GM15510 (cell line): ENCODE measurements around the gene BRI3BP.

ENCODE experiments used
- POLR2A ChIP-seq: IDR thresholded peaks from 3 replicates; pipeline ENCODE4 v1.6.1; 2011; ENCODE audit warnings: borderline replicate concordance; ENCODE audit not compliant: insufficient read length; ENCODE audit errors: extremely low read depth

The BRI3BP gene

GRCh38 chr12:125068391-125068790, 74.9 kb downstream of the BRI3BP start:
- no peak for TF ChIP-seq POLR2A

- TF ChIP-seq POLR2A: no peak
These were observed 76.2 kb downstream of the BRI3BP start for GRCh38 chr12:125069616-125070015.

DNA sequence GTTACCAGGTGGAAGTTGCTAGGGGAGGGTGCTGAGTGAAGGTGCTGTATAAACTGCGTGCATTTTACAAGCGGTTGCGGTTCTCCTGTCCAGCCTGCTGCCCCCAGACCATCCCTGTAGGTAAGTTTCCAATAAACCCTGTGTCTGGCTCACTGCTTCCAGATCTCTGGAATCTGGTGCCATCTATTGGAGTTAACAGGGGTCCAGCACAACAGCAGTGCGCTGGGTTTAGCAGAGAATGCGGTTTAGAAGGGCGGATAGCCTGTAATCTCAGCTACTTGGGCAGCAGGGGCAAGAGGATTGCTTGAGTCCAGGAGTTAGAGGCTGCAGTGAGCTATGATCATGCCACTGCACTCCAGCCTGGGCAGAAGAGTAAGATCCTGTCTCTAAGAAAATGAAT, 76.7 kb downstream of the BRI3BP start:
- TF ChIP-seq POLR2A: no peak

GRCh38 chr12:125070661-125071390, 77.4 kb downstream of the BRI3BP start:
- no peak for TF ChIP-seq POLR2A

GRCh38 chr12:125071456-125071855, 78.0 kb downstream of the BRI3BP start:
- TF ChIP-seq POLR2A: no peak

DNA sequence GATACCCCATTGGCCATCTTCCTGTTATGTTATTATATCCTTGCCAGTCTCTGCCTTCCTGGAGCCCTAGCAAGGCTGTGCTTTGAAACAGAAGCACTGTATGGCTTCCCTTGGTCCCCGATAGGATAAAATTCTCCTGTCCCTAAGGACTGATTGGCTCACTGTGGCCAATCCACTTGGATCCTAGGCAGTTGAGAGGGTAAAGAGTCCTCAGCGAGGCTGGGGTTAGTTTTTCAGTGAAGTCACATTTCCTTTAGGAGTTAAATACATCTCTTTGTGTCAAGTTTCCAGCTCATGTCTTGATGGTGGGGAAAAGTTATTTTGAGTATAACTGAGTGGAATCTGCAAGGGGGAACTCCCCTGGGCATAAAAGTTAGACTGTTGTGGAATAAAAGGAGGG, 79.1 kb downstream of the BRI3BP start:
- TF ChIP-seq POLR2A: no peak

- TF ChIP-seq POLR2A: no peak
These were observed 82.7 kb downstream of the BRI3BP start for GRCh38 chr12:125076103-125076502.

DNA sequence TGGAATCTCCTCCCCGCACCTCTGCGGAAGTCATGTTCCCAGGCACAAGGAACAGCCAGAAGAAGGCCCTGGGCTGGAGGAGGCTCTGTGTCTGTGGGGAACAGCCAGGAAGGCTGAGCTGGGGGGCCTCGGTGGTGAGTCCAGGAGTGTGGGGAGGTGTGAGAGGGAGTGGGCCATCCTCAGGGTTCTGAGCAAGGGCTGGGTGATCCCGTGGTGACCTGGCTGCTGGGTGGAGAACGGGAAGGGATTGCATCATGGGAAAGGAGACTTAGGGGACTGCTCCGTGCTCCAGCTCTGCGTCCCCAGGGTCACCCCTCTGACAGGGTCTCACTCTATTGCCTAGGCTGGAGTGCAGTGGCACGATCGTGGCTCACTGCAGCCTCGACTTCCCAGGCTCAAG, 85.6 kb downstream of the BRI3BP start:
- TF ChIP-seq POLR2A: no peak

DNA sequence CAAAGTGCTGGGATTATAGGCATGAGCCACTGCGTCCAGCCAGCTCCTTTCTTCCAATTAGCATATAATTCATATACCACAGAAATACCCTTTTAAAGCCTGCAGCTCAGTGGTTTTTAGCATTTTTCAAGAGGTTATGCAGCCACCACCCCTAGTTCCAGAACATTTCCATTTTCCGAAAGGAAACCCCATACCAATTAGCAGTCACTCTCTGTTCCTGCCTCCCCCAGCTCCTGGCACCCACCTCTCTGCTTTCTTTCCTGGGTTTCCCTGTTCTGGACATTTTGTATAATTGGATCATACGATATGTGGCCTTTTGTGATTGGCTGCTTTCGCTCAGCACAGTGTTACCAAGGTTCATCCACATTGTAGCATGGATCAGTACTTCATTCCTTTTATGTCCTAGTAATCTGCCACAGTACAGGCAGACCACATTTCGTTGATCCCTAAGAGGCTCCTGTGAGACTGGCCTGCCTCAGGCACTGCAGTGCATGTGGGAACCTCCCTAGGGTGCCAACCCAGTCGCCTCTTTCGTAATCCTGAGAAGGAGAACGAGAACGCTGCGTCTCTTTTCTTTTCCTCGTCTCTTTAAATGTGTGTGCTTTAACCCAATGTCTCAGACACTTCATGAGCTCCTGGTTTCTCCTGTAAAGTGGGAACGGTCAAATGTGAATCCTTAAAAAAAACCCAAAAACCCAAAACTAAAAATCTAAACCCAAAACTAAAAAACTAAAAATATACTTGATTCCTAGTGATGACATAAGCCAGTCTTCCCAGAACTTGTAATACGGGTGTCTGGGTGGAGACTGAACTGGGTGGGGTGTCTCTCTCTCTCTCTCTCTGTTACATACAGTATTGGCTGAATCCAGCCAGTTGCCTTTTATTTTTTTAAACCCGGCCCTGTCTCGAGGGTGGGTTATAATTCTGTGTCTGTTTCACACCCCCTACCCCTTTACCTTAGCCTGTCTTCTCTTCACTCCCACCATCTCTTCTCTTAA, 86.5 kb downstream of the BRI3BP start:
- no peak for TF ChIP-seq POLR2A
